ENCODE measurements around the gene GPR65. TPM values are rescaled to one million over a fixed set of nuclear protein-coding genes. Genes with fewer than 3 reads are reported as not detected.

Gene GPR65
- total and polyA plus RNA-seq, 9 of the 15 experiments (the other 6 are each of a cell fraction or from before 2014, with no cell fraction given), result 0.03 to 0.11 (median 0.04) TPM; not detected in 6

- TF ChIP-seq RERE (CRISPR knock-in tag; IDR thresholded peaks at IDR 0.05; ENCODE audit: borderline replicate concordance), result no peak
- TF ChIP-seq HDAC3 (IDR thresholded peaks at IDR 0.05; ENCODE audit: borderline replicate concordance, partially characterized antibody), result no peak
- TF ChIP-seq COPS2 (conservative IDR thresholded peaks at IDR 0.05), result no peak
- peak; percentile 53 for TF ChIP-seq VEZF1 (CRISPR knock-in tag; IDR thresholded peaks at IDR 0.05)
- TF ChIP-seq GABPB2 (CRISPR knock-in tag; conservative IDR thresholded peaks at IDR 0.05), result no peak
- no peak for TF ChIP-seq PCBP1 (IDR thresholded peaks at IDR 0.05; ENCODE audit: low read depth, low read length, poor library complexity, severe bottlenecking)
- TF ChIP-seq KLF6 (CRISPR knock-in tag; IDR thresholded peaks at IDR 0.05; ENCODE audit: borderline replicate concordance), result no peak
- TF ChIP-seq TEAD4 (IDR thresholded peaks at IDR 0.05; ENCODE audit: low read length), result peak; percentile 53; the same call in 1 of the 2 replicates
- TF ChIP-seq TEAD4 (CRISPR knock-in tag; IDR thresholded peaks at IDR 0.05; ENCODE audit: borderline replicate concordance), result no peak
- no peak for TF ChIP-seq FOXK1 (CRISPR knock-in tag; IDR thresholded peaks at IDR 0.05; ENCODE audit: borderline replicate concordance)
- peak; percentile 72 for TF ChIP-seq GMEB1 (CRISPR knock-in tag; IDR thresholded peaks at IDR 0.05)
- TF ChIP-seq BRF1 (IDR thresholded peaks at IDR 0.05; ENCODE audit: borderline replicate concordance, extremely low read depth, insufficient read length), result no peak
- no peak for TF ChIP-seq ATF4 (CRISPR knock-in tag; IDR thresholded peaks at IDR 0.05)
- no peak for TF ChIP-seq SNAPC5 (CRISPR knock-in tag; IDR thresholded peaks at IDR 0.05)
Observed at GRCh38 chr14:87992718-87993628, 12.0 kb upstream of the GPR65 start, which contains the start of gene GALC (continued).

Data from K562 (cell line).